HG03060 (cell line): ENCODE data around the gene TANC1.

ENCODE experiments used
- ATAC-seq: cut with Tn5 transposase; IDR thresholded peaks from one replicate; pipeline ENCODE4 v1.9.1; 2021; ENCODE audit warnings: low read depth, moderate number of reproducible peaks; ENCODE audit not compliant: unreplicated experiment

The TANC1 gene

GRCh38 chr2:158993721-158994587 is 25.5 kb downstream of the TANC1 start:
- no peak for ATAC-seq

- no peak for ATAC-seq
Measured at GRCh38 chr2:158994920-158995676, 26.7 kb downstream of the TANC1 start.

- ATAC-seq, result no peak
Measured at GRCh38 chr2:158995677-158996049, 27.2 kb downstream of the TANC1 start.

GRCh38 chr2:158996378-158996993 is 28.0 kb downstream of the TANC1 start:
- ATAC-seq, result no peak

- no peak for ATAC-seq
Measured at GRCh38 chr2:158997037-158997790, 28.8 kb downstream of the TANC1 start.

- ATAC-seq, result no peak
Measured at GRCh38 chr2:158998551-158999248, 30.3 kb downstream of the TANC1 start.

- no peak for ATAC-seq
Measured at GRCh38 chr2:158999458-158999857, 31.0 kb downstream of the TANC1 start.

- ATAC-seq, result no peak
Measured at GRCh38 chr2:159000072-159000471, 31.6 kb downstream of the TANC1 start.

- no peak for ATAC-seq
Measured at GRCh38 chr2:159002462-159003111, 34.1 kb downstream of the TANC1 start.

GRCh38 chr2:159003555-159003954 is 35.1 kb downstream of the TANC1 start:
- no peak for ATAC-seq

- no peak for ATAC-seq
Measured at GRCh38 chr2:159004849-159005248, 36.4 kb downstream of the TANC1 start.

- ATAC-seq, result no peak
Measured at GRCh38 chr2:159009940-159010339, 41.5 kb downstream of the TANC1 start.

- ATAC-seq, result no peak
Measured at GRCh38 chr2:159010340-159010739, 41.9 kb downstream of the TANC1 start.

- no peak for ATAC-seq
Measured at GRCh38 chr2:159010963-159011362, 42.5 kb downstream of the TANC1 start.

GRCh38 chr2:159012142-159012541 is 43.7 kb downstream of the TANC1 start:
- ATAC-seq, result no peak

- no peak for ATAC-seq
Measured at GRCh38 chr2:159013103-159013502, 44.7 kb downstream of the TANC1 start.

- no peak for ATAC-seq
Measured at GRCh38 chr2:159015174-159015573, 46.7 kb downstream of the TANC1 start.

GRCh38 chr2:159015823-159016222 is 47.4 kb downstream of the TANC1 start:
- ATAC-seq, result no peak

- no peak for ATAC-seq
Measured at GRCh38 chr2:159017837-159018236, 49.4 kb downstream of the TANC1 start.

GRCh38 chr2:159019021-159019420 is 50.6 kb downstream of the TANC1 start:
- ATAC-seq, result no peak
